Endothelial cell of umbilical vein (primary cell): Measurements from ENCODE around the gene C10orf105.

Experiments used
- CTCF ChIP-seq, 2 donors: IDR thresholded peaks; 1 replicate in 1 of 2; 2 replicates in 1 of 2; pipeline ENCODE4 v1.5.1; 2011; ENCODE audit warnings: low read length in 2 of 2, mild to moderate bottlenecking in 2 of 2, moderate library complexity in 2 of 2, control low read depth in 1 of 2, inconsistent platforms in 1 of 2, low read depth in 1 of 2; ENCODE audit not compliant: insufficient read depth in 1 of 2; ENCODE audit errors: extremely low read depth in 1 of 2
- POLR2A ChIP-seq: IDR thresholded peaks from 2 replicates; pipeline ENCODE4 v1.6.1; 2012; ENCODE audit warnings: low read depth, mild to moderate bottlenecking, control low read depth, low read length
- POLR2AphosphoS5 ChIP-seq: IDR thresholded peaks from 2 replicates; pipeline ENCODE4 v1.6.1; 2012; ENCODE audit warnings: low read depth, mild to moderate bottlenecking, control low read depth, low read length, moderate library complexity; ENCODE audit not compliant: insufficient read depth

- TF ChIP-seq POLR2A: no peak
- TF ChIP-seq CTCF (IDR thresholded peaks at IDR 0.05; ENCODE audit: extremely low read depth in 1 of 2, insufficient read depth in 1 of 2, low read depth in 1 of 2, low read length in 2 of 2): no peak
- no peak for TF ChIP-seq POLR2AphosphoS5
These were observed 23.7 kb upstream of the C10orf105 start for GRCh38 chr10:71743089-71743838.
